ENCODE measurements around the gene OR56A3.

The OR56A3 gene

GRCh38 chr11:5973530-5973929, 31.5 kb downstream of the OR56A3 start:
- no peak for DNase-seq (ENCODE audit: low read depth, low spot score)

GRCh38 chr11:5983443-5983842, 41.4 kb downstream of the OR56A3 start:
- DNase-seq (ENCODE audit: low read depth, low spot score), result no peak

- DNase-seq (ENCODE audit: low read depth, low spot score), result no peak
Measured at GRCh38 chr11:5986885-5987284, 44.8 kb downstream of the OR56A3 start, which contains the start of gene OR52L1. OR52L1 (minus strand) TSS chr11:5986985; CDS start chr11:5986930, 55 bp downstream.

- DNase-seq (ENCODE audit: low read depth, low spot score), result no peak
Measured at GRCh38 chr11:5989203-5989602, 47.2 kb downstream of the OR56A3 start.

- DNase-seq (ENCODE audit: low read depth, low spot score), result no peak
Measured at GRCh38 chr11:5992150-5992549, 50.1 kb downstream of the OR56A3 start.

- DNase-seq (ENCODE audit: low read depth, low spot score), result no peak
Measured at GRCh38 chr11:5992604-5993251, 50.7 kb downstream of the OR56A3 start.

GRCh38 chr11:5994791-5995190, 52.7 kb downstream of the OR56A3 start:
- DNase-seq (ENCODE audit: low read depth, low spot score), result no peak

All from activated CD4-positive, CD25-positive, alpha-beta regulatory T cell treated with anti-CD3 and anti-CD28 coated beads, Interleukin-2, amount 50 U/mL, for 16 hours (primary cell).